Cerebellar nuclear complex (tissue), 1 donor: Measurements from ENCODE around the gene KCNK13.

ENCODE experiments used
- DNase-seq, 2 experiments: peaks; one replicate each; lab custom pipeline; 2025; lab: John Stamatoyannopoulos, UW

Gene KCNK13

DNA sequence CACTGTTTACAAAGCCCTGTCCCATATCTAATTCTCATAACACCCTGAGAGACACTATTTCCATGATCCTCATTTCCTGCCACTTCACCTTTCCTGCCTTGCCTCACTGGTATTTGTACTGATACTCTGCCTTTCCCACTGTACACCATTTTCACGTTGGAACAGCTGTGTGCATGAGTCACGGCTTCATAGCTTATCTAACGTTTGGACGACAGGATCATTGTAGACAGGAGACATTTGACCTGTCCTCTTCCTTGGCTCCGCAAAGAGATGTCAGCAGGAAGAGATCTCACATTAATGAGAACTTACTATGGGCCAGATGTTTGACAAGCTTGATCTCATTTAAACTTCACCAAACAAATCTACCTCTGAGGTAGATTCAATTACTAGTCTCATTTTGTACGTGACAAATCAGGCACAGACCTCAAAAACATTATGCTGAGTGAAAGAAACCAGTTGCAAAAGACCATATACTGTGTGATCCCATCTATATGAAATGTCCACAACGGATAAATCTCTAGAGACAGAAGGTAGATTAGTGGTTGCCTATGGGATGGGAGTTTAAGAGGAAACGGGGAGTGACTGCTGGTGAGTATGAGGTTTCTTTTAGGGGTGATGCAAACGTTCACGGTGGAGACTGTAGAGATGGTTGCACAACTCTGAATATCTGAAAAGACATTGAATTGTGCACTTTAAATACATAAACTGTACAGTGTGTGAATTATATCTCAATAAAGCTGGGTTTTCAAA lies 71.2 kb downstream of the KCNK13 start:
- DNase-seq: no peak

DNA sequence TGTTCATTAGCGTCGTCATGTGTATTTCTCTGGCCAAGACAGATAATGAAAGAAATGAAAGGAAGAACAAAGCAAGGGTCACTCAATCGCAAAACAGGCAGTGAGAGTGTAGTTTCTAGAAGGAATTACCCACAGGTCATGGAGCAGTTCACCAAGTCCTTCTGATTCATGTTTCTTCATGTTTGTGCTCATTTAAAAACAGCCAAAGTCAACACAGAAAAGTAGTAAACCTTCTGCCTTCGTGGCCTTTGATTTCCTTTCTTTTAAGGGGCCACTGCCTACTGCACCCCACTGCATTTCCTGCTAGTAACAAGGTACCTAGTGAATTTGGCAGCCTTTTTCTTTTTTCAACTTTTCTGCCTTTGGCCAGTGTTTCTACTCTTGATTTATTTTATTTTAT lies 75.1 kb downstream of the KCNK13 start:
- DNase-seq: no peak

- no peak for DNase-seq
Measured at GRCh38 chr14:90137807-90138206, 76.0 kb downstream of the KCNK13 start.

GRCh38 chr14:90139199-90139598 lies 77.4 kb downstream of the KCNK13 start:
- no peak for DNase-seq

DNA sequence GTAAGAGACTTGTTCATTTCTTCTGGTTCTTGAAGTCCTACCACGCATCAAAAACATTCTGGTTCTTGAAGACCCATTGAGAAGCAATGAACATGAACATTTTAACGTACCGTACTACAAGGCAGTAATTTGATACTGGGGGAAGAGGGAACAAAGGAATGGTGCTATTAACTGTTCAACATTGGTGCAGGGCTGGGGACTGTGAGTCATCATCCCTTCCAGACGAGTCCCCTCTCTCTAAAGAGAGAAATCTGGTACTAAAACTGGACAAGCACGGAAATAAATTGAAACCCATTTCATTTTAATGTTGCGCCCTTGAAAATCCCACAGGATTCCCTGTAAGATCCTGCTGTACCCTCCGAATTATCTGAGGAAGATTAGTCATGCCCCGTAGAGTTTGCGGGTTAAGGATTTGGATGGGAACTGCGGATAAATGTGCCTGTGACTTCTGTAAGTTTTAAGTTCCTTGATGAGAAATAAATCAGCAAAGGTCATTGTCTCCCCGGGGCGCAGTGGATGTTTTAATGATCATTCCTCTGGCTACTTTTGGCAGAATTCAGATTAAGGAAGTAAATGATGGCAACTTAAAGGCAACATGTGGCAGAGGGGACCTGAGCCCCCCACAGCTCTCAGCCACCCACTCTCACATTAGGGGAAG lies 78.6 kb downstream of the KCNK13 start:
- no peak for DNase-seq

GRCh38 chr14:90140956-90141316 lies 79.1 kb downstream of the KCNK13 start:
- DNase-seq: no peak

- no peak for DNase-seq
Measured at GRCh38 chr14:90153429-90153828, 91.6 kb downstream of the KCNK13 start.

DNA sequence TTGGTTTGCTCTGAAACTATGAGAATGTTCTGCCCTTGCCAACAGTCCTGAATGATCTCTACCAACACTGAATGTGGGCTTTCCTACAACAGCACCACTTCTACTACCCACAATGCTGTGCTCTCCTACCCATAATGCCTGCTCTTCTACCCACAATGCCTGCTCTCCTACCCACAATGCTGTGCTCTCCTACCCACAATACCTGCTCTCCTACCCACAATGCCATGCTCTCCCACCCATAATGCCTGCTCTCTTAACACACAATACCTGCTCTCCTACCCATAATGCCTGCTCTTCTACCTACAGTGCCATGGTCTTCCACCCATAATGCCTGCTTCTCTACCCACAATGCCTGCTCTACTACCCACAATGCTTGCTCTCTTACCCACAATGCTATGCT lies 92.3 kb downstream of the KCNK13 start:
- no peak for DNase-seq

DNA sequence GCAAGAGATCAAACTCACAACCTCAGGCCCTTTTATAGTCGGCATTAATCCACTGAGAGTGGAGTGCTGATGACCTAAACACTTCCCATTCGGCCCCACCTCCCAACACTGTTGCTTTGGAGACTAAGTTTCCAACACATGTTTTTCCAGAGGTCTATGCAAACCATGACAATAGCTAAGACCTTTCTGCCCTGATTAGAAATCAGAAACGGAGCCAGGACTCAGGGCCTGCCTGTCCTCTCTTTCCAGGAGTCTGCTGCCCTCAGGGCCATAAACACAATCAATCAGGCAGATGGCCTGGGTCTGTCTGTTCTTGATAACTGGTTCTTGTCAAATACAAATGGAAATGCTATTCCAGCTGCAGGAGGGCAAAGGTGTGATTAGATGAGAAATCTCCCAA lies 97.4 kb downstream of the KCNK13 start:
- no peak for DNase-seq

DNA sequence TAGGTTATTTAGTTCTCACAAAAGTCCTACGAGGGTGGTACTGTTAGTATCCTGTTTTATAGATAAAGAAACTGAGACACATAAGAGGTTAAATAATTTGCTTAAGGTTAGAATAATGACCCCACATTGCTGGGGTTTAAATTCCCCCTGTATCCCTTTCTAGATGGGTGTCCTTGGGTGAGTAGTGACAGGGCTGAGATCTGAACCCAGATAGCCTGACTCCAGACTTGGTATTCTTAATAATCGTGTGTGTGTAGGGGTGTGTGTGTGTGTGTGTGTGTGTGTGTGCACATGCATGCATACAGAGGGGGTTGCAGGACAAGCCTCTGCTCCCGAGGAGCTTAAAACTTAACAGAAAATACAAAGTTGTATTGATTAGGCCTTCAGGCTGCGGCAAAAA lies 97.9 kb downstream of the KCNK13 start:
- DNase-seq: no peak

GRCh38 chr14:90161129-90161528 lies 99.3 kb downstream of the KCNK13 start:
- no peak for DNase-seq

GRCh38 chr14:90168425-90169105 lies 106.8 kb downstream of the KCNK13 start:
- no peak for DNase-seq

DNA sequence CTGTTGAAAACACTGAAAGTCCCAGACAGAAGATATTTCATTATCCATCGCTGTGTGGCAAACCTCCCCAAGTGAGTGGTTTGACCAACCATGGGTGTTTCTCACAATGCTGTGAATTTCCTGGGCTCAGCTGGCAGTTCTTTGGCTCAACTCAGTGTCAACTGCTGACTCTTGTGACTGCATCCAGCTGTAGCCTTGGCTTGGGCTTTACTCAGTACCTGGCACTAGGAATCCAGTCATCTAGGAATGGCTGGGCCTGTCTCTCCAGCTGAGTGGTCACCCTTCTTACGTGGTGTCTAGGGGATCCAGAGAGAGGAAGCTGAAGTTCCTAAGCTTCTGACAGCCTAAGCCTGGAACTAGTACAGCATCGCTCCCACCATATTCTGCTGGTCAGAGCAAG lies 113.8 kb downstream of the KCNK13 start:
- no peak for DNase-seq

GRCh38 chr14:90177539-90178189 lies 115.9 kb downstream of the KCNK13 start:
- DNase-seq: no peak

DNA sequence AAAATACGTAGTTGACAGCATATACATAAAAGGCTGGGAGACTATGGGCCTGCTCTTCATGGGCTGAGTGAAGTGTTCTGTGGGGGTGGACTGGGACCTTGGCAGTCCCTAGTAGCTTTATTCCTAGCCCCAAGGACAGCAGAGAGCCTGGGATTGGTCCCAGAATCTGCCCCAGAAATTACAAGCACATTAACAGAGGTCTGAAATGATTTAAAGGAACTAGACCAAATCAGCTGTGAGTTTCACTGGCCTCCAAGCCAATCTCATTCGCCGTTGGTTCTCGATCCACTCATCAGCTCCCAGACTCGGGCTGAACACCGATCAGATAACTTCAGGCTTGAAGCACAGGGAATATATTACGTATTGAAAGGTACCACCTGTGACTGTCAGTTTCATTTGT lies 117.6 kb downstream of the KCNK13 start:
- no peak for DNase-seq

- no peak for DNase-seq
Measured at GRCh38 chr14:90179809-90180779, 118.3 kb downstream of the KCNK13 start.

- DNase-seq: no peak
Measured at GRCh38 chr14:90184094-90184493, 122.3 kb downstream of the KCNK13 start.

DNA sequence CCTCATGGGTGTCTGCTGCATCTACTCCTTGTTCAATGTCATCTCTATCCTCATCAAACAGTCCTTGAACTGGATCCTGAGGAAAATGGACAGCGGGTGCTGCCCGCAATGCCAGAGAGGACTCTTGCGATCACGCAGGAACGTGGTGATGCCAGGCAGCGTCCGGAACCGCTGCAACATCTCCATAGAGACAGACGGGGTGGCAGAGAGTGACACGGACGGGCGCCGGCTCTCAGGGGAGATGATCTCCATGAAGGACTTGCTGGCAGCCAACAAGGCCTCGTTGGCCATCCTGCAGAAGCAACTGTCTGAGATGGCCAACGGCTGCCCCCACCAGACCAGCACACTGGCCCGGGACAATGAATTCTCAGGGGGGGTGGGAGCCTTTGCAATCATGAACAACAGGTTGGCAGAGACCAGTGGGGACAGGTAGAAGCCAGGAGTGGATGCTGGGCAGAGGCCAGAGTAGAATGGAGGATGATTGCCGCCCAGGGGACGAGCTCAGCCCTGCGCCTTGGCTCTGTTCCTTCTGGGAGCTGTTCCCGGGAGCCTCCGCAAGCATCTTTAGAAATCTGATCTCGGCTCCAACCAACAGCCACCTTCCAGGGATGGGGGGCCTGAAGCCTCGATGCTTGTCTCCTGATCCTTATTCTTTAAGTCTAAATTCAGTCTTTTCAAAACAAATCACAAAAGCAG lies 122.9 kb downstream of the KCNK13 start:
- no peak for DNase-seq

GRCh38 chr14:90188588-90188987 lies 126.8 kb downstream of the KCNK13 start:
- DNase-seq: no peak

GRCh38 chr14:90191154-90191553 lies 129.4 kb downstream of the KCNK13 start:
- DNase-seq: no peak

DNA sequence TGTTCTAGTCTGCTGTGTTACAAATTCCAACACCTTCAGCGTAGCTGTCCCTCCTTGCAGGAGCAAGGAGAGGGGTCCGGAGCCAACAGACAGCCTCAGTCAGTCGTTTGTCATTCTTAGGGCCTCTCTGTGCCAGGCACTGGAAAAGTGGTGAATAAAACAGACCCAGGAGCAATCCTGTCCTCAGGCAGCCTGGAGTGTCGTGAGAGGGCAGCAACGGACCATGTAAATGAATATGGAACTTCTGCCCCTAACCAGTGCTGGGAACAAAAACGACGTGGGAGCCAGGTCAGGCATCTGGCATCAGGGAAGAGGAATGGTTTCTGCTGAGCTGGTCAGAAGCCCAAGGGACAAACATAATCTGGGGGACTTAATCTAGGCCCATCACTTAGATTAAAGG lies 129.8 kb downstream of the KCNK13 start:
- DNase-seq: no peak
